ENCODE measurements around the gene POR.

Gene POR

GRCh38 chr7:75915416-75916156, 631 bp downstream of the POR start:
- DNase-seq (ENCODE audit: low read depth in 2 of 3, low spot score in 1 of 3): peak in 1 of 3 donors; percentile 13

- no peak for DNase-seq (ENCODE audit: low read depth in 2 of 3, low spot score in 1 of 3)
Measured at GRCh38 chr7:75916259-75916658, 1.3 kb downstream of the POR start.

GRCh38 chr7:75916685-75917634, 2.0 kb downstream of the POR start:
- no peak for DNase-seq (ENCODE audit: low read depth in 2 of 3, low spot score in 1 of 3)

- peak; percentile 8 to 42 (median 34) for DNase-seq (ENCODE audit: low read depth in 2 of 3, low spot score in 1 of 3)
Measured at GRCh38 chr7:75920431-75921161, 5.6 kb downstream of the POR start.

- DNase-seq (ENCODE audit: low read depth in 2 of 3, low spot score in 1 of 3): no peak
Measured at GRCh38 chr7:75921479-75921878, 6.5 kb downstream of the POR start.

- DNase-seq (ENCODE audit: low read depth in 2 of 3, low spot score in 1 of 3): no peak
Measured at GRCh38 chr7:75922966-75923603, 8.1 kb downstream of the POR start.

- DNase-seq (ENCODE audit: low read depth in 2 of 3, low spot score in 1 of 3): no peak
Measured at GRCh38 chr7:75924256-75924655, 9.3 kb downstream of the POR start.

GRCh38 chr7:75924889-75925288, 9.9 kb downstream of the POR start:
- DNase-seq (ENCODE audit: low read depth in 2 of 3, low spot score in 1 of 3): no peak

GRCh38 chr7:75925717-75926435, 10.9 kb downstream of the POR start:
- DNase-seq (ENCODE audit: low read depth in 2 of 3, low spot score in 1 of 3): no peak

GRCh38 chr7:75928568-75928914, 13.6 kb downstream of the POR start:
- peak in 1 of 3 donors; percentile 5 for DNase-seq (ENCODE audit: low read depth in 2 of 3, low spot score in 1 of 3)

GRCh38 chr7:75931680-75932079, 16.7 kb downstream of the POR start:
- no peak for DNase-seq (ENCODE audit: low read depth in 2 of 3, low spot score in 1 of 3)

- no peak for DNase-seq (ENCODE audit: low read depth in 2 of 3, low spot score in 1 of 3)
Measured at GRCh38 chr7:75937958-75938786, 23.2 kb downstream of the POR start.

- no peak for DNase-seq (ENCODE audit: low read depth in 2 of 3, low spot score in 1 of 3)
Measured at GRCh38 chr7:75938921-75939320, 24.0 kb downstream of the POR start.

GRCh38 chr7:75943864-75944263, 28.9 kb downstream of the POR start:
- no peak for DNase-seq (ENCODE audit: low read depth in 2 of 3, low spot score in 1 of 3)

GRCh38 chr7:75944507-75944906, 29.6 kb downstream of the POR start:
- no peak for DNase-seq (ENCODE audit: low read depth in 2 of 3, low spot score in 1 of 3)

GRCh38 chr7:75945297-75946168, 30.6 kb downstream of the POR start:
- no peak for DNase-seq (ENCODE audit: low read depth in 2 of 3, low spot score in 1 of 3)

GRCh38 chr7:75946207-75946855, 31.4 kb downstream of the POR start:
- DNase-seq (ENCODE audit: low read depth in 2 of 3, low spot score in 1 of 3): no peak

- no peak for DNase-seq (ENCODE audit: low read depth in 2 of 3, low spot score in 1 of 3)
Measured at GRCh38 chr7:75948179-75948578, 33.2 kb downstream of the POR start.
